Measurements from ENCODE around the gene MASP2.
"Not testable (repeated sequence)": the region's sequence is repeated elsewhere in the genome, so short reads cannot be mapped to it uniquely, and the experiment has no call there.

MASP2 gene

DNA sequence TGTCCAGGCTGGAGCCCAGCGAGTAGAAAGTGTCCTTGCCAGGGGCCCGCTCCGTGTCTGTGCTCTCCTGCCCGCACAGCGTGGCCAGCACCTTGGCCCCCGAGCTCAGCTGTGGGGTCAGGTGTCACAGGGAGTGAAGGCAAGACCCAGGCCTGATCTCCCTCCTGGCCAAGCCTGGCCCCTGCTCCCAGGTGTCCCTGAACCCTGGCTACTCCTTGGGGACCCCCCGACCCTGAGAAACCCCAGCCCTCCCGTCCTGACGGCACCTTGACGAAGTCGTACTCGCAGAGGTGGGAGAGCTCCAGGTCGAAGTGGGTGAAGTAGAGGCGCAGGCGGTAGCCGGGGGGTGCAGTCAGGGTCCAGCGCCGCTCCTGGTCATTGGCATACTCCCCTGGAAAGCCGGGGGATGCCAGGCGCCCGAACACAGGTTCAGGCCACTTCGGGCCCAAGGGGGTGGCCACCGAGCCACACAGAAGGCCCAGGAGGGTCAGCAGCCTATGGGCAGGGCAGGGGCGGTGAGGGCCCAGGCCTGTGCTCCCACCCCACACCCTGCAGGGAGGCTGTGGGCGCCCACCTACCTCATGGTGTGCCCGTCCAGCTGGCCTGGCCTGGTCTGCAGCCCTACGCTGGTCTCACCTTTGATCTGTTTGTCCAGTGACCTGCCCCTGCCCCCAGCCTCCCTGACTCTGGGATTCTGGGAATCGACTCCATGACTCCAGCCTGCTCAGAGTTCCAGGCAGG, at the start of gene MASP2:
Gene MASP2 (minus strand): TSS at position 615 of the 741 bp plus-strand sequence. CDS start 32 bp downstream, at position 583.
- DNase-seq, result no peak

GRCh38 chr1:11083784-11084183, 36.7 kb upstream of the MASP2 start:
- DNase-seq, result not testable (repeated sequence)

DNA sequence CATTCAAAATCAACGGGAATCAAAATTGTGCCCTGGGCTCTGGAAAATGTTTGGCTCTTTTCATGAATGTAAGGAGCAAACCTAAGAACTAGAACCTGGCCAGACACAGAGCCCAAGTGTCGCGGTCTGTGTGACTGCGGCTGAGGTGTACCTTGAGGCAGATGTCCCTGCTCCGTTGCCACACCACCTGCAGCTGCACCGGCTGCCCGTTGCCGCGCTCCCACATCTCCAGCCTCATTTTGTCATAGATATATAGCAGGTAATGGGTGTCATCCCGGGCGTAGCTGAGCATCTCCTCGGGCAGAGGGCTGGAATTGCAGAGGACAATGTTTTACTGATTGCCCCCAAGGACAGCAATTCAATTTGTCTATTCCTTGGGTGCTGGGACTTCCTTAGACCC, 33.9 kb upstream of the MASP2 start:
- no peak for DNase-seq

DNA sequence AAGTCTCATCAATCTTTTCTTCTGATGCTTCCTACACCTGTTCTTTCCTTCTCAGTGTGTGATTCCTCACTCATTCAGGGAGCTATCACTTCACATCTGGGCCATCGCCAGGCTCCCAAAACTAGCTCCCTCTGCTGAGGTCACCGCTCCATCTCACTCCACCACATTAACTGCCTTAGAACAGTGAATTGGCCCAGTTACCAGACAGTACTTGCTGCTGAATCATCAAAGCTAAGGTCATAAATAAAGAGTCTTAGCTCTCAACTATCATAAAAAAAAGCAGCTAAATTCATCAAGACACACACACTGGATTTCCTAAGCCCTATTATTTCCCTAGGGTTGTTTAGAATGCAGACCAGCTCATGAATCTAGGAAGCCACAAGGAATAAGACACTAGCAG, 31.6 kb upstream of the MASP2 start:
- DNase-seq, result no peak

- DNase-seq, result not testable (repeated sequence)
These were observed 26.4 kb upstream of the MASP2 start for GRCh38 chr1:11073398-11073797.

GRCh38 chr1:11072216-11072917, 25.3 kb upstream of the MASP2 start:
- DNase-seq, result no peak

- no peak for DNase-seq
These were observed 24.6 kb upstream of the MASP2 start for GRCh38 chr1:11071463-11072215.

GRCh38 chr1:11070876-11071275, 23.8 kb upstream of the MASP2 start:
- DNase-seq, result no peak

GRCh38 chr1:11068600-11069473, 21.8 kb upstream of the MASP2 start:
- DNase-seq, result no peak

DNA sequence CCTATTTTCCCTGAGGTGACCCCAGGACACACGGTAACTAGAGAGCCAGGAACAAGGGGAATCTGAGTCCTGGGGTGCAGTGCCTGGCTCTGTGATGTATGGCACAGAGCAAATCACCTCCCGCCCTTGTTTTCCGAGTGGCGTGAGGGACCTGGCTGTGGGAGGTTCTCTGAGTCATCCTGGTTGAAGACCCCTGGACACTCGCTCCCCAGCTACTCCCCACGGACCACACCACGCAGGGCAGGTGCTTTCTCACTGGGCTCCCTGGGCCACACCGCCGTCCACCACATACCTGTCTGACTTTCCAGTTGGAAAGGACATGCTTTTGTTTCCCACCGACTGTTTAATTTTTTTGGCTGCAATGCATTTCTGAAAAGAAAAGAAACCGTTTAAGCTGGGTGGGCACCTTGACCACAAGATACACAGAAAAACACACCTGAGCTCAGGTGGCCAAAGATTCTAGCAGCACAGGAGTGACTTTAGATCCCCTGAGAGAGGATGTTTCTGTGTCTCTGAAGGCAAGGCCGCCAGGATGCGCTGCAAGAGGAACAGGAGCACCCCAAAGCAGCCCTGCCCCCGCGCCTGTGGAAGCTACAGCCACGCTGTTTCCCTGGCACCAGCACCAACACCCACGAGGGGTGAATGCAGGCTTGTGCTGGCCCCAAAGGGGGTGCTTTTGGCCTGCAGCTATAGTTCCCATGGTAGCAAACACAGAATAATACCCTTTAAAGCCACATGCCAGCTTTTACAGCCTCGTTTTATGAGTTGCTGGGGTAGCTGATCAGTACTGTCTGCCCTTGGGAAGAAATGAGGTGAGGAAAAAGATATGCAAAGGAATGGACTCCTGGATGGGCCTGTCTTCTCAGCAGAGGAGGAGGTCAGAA, 20.9 kb upstream of the MASP2 start:
- no peak for DNase-seq

DNA sequence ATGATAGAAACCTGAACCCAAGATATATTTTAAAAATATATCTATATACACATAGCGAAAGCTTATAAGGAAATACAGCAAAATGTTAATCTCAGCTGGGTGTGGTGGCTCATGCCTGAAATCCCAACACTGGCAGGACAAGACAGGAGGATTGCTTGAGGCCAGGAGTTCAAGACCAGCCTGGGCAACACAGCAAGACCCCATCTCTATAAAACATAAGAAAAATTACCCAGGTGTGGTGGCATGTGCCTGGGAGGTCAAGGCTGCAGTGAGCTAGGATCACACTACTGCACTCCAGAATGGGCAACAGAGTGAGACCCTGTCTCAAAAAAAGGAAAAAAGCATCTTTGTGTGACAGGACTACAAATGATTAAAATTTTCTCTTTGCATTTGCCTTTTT, 18.8 kb upstream of the MASP2 start:
- DNase-seq, result no peak

GRCh38 chr1:11064942-11065341, 17.9 kb upstream of the MASP2 start:
- no peak for DNase-seq

GRCh38 chr1:11063937-11064537, 17.0 kb upstream of the MASP2 start:
- not testable (repeated sequence) for DNase-seq

- peak; percentile 81 for DNase-seq
These were observed 15.9 kb upstream of the MASP2 start for GRCh38 chr1:11062965-11063401.

DNA sequence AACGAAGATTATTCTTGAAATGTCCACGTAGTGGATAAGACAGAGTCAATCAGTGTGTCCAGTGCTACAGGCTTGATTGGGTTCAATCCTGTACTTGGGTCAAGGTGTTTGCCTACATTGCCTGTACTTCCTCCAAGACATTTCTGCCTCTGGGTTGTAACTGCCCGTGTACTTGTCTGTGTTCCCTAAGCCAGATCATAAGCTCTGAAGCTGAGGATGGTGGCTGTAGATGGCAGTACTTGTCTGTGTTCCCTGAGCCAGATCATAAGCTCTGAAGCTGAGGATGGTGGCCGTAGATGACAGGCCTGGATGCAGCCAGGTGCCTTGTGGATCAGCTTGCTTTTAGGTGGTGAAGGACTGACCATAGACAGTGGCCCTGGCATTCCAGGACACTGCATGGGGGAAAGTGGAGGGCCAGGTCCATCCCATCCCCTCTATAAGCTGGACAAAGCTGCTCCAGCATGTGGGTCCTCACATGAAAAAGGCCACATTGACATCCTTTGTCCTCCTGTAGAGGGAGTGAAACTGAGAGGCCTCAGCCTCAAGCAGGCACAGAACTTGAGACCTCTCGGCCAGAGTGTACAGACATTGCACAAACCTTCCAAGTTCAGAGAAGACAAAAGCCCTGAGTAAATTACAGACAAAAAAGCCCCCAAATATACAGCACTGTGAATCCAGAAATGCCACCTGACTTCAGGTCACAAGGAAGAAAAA, 14.8 kb upstream of the MASP2 start:
- no peak for DNase-seq

GRCh38 chr1:11059968-11060830, 13.2 kb upstream of the MASP2 start, which contains the start of gene SRM:
SRM (minus strand) TSS chr1:11060018; CDS start chr1:11059943, 75 bp downstream.
- peak; percentile 38 for DNase-seq

DNA sequence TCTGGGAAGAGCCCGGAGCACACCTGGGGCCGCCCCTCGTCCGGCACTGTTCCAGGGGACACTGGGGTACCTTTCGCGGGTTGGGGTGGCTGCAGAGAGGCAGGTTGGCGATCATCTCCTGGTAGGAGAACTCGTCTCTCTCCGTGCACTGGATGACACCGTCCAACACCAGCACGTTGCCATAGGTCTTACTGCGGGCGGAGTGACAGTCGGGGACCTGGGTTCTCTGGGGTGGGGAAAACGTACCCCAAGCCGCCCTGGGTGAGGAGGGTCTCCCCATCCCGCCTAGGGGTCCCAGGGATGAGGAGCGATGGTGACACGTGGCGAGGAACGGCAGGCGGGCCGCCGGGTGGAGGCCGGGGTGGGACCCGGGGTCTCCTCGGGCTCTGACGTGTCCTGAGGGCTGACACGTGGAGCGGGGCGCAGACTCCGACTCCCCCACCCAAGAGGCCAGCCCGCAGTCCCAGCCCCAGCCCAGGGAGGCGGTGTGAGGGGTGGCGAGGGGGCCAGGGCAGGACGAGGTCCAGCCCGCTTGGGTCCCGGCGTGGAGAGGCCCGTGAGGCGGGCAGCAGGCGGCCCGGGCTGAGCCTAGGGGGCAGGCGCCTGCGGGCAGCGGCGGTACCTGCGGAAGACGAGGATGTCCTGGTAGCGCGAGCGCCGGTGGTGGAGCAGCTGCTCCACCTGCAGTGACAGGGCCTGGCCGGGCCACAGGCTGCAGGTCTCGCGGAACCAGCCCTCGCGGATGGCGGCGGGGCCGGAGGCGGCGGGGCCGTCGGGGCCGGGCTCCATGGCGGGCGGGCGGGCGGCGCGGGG, 12.3 kb upstream of the MASP2 start:
- no peak for DNase-seq

- DNase-seq, result no peak
These were observed 11.6 kb upstream of the MASP2 start for GRCh38 chr1:11058595-11059154.
